B cell (primary cell): ENCODE data around the gene SYMPK. TPM values are rescaled to one million over a fixed set of nuclear protein-coding genes. Genes with fewer than 3 reads are reported as not detected.

Experiments used
- ATAC-seq: fragments of 200-7000 bp; cut with Tn5 transposase; one replicate; pipeline ENCODE4 v1.10.0; 2021; ENCODE audit warnings: low read depth, mild to moderate bottlenecking, moderate number of reproducible peaks, moderate library complexity
- CTCF ChIA-PET: fragments of 350-600 bp; sonication (Branson Sonifier 250); formaldehyde crosslinking; loops from one replicate; lab custom pipeline; 2021; ENCODE audit warnings: antibody characterized with exemption, inconsistent platforms; lab: Charles Lee
- POLR2A ChIA-PET: fragments of 350-600 bp; sonication (Branson Sonifier 250); formaldehyde crosslinking; loops from one replicate; lab custom pipeline; 2021; ENCODE audit warnings: antibody characterized with exemption; lab: Charles Lee
- DNase-seq: peaks from one replicate; pipeline ENCODE4 v3.0.0; 2013
- H2AFZ ChIP-seq: 2 replicates; pipeline ENCODE4 v1.6.1; 2012; ENCODE audit warnings: mild to moderate bottlenecking, low read depth, low read length; ENCODE audit not compliant: insufficient read depth, poor library complexity, severe bottlenecking
- H3K27ac ChIP-seq, 2 donors: 1 replicate in 1 of 2; 2 replicates in 1 of 2; pipeline ENCODE4 v1.5.1; 2012 to 2013; ENCODE audit warnings: low read length in 2 of 2, mild to moderate bottlenecking in 2 of 2, moderate library complexity in 1 of 2
- H3K27me3 ChIP-seq, 4 experiments: fragments of 200-600 bp in 1 of 4; sonication (generic) in 1 of 4; replicated peaks in 1 of 4; 1 replicate in 2 of 4; 2 replicates in 2 of 4; pipeline versions ENCODE4 v1.6.1 to v1.7.0; 2013 to 2016; ENCODE audit warnings: low read length in 3 of 4, mild to moderate bottlenecking in 2 of 4, mixed read lengths in 1 of 4, moderate library complexity in 1 of 4; ENCODE audit not compliant: insufficient read depth in 4 of 4, control insufficient read depth in 3 of 4; ENCODE audit errors: control extremely low read depth in 1 of 4
- H3K36me3 ChIP-seq, 2 experiments: replicated peaks in 1 of 2; 1 replicate in 1 of 2; 2 replicates in 1 of 2; pipeline versions ENCODE4 v1.6.1 to v1.7.1; 2013; ENCODE audit warnings: low read length in 1 of 2; ENCODE audit not compliant: insufficient read depth in 2 of 2, control insufficient read depth in 1 of 2; ENCODE audit errors: control extremely low read depth in 1 of 2, extremely low read depth in 1 of 2
- H3K4me1 ChIP-seq, 2 donors: fragments of 200-600 bp in 1 of 2; sonication (generic) in 1 of 2; 1 replicate in 1 of 2; 2 replicates in 1 of 2; pipeline versions ENCODE4 v1.5.1 to v1.6.1; 2013 to 2017; ENCODE audit warnings: low read length in 2 of 2; ENCODE audit not compliant: control insufficient read depth in 2 of 2, insufficient read depth in 2 of 2
- H3K4me2 ChIP-seq: replicated peaks from 2 replicates; pipeline ENCODE3; 2012; ENCODE audit warnings: mild to moderate bottlenecking, low read depth, low read length; ENCODE audit not compliant: poor library complexity, severe bottlenecking
- H3K4me3 ChIP-seq, 5 experiments: fragments of 200-600 bp in 1 of 5; sonication (generic) in 1 of 5; 1 replicate in 3 of 5; 2 replicates in 2 of 5; pipeline versions ENCODE4 v1.5.1 to v1.7.0; 2011 to 2016; ENCODE audit warnings: low read length in 4 of 5, mild to moderate bottlenecking in 4 of 5, low read depth in 2 of 5, control low read depth in 1 of 5, moderate library complexity in 1 of 5; ENCODE audit not compliant: insufficient read depth in 1 of 5; ENCODE audit errors: control extremely low read depth in 1 of 5, extremely low read depth in 1 of 5
- H3K79me2 ChIP-seq: fragments of 200-600 bp; sonication (generic); one replicate; pipeline ENCODE4 v1.6.0; 2016; ENCODE audit warnings: low read length; ENCODE audit not compliant: control insufficient read depth, insufficient read depth
- H3K9ac ChIP-seq: fragments of 200-600 bp; sonication (generic); 2 replicates; pipeline ENCODE4 v1.6.1; 2017; ENCODE audit warnings: mild to moderate bottlenecking, low read length, moderate library complexity
- H3K9me3 ChIP-seq, 3 donors: one replicate each; pipeline versions ENCODE4 v1.6.1 to v1.7.1; 2013; ENCODE audit warnings: low read length in 2 of 3; ENCODE audit not compliant: control insufficient read depth in 2 of 3, insufficient read depth in 1 of 3; ENCODE audit errors: control extremely low read depth in 1 of 3
- H4K20me1 ChIP-seq: 2 replicates; pipeline ENCODE4 v1.6.0; 2012; ENCODE audit warnings: mild to moderate bottlenecking, low read length; ENCODE audit not compliant: insufficient read depth, control insufficient read depth, poor library complexity, severe bottlenecking
- H3K27ac Mint-ChIP-seq: one replicate; pipeline ENCODE4 v1.8.0; 2021; ENCODE audit warnings: mixed read lengths
- H3K27me3 Mint-ChIP-seq: one replicate; pipeline ENCODE4 v1.8.0; 2021; ENCODE audit warnings: mixed read lengths
- H3K4me1 Mint-ChIP-seq: one replicate; pipeline ENCODE4 v1.8.0; 2021; ENCODE audit warnings: mixed read lengths
- H3K4me3 Mint-ChIP-seq: one replicate; pipeline ENCODE4 v1.8.0; 2021; ENCODE audit warnings: mixed read lengths
- H3K9me3 Mint-ChIP-seq: one replicate; pipeline ENCODE4 v1.8.0; 2022; ENCODE audit warnings: mixed read lengths; ENCODE audit not compliant: insufficient read depth
- CTCF ChIP-seq: fragments of 200-600 bp; IDR thresholded peaks from one replicate; pipeline ENCODE4 v1.8.0; 2022; ENCODE audit warnings: antibody characterized with exemption, mild to moderate bottlenecking
- EZH2 ChIP-seq: IDR thresholded peaks from 2 replicates; pipeline ENCODE4 v1.6.1; 2012; ENCODE audit warnings: borderline replicate concordance, low read depth, mild to moderate bottlenecking, moderate library complexity, low read length; ENCODE audit not compliant: insufficient read depth, poor library complexity, severe bottlenecking
- WGBS: methylation state at CpG from one replicate; pipeline ENCODE4 v1.1.5; 2013; ENCODE audit warnings: missing lambda C conversion rate; ENCODE audit not compliant: insufficient coverage; 5-methylcytosine and 5-hydroxymethylcytosine counted together
- intact Hi-C: fragments of 100-400 bp; cut with micrococcal nuclease; formaldehyde crosslinking; loops from one replicate; pipeline ENCODE4 v1.10.0; 2022
- polyA plus RNA-seq: library from polyadenylated mRNA; depleted of rRNA; stranded (reverse); fragments of >200 nt; gene quantifications from 2 replicates; pipeline ENCODE4 v1.2.3, GENCODE V29; 2012
- total RNA-seq, 2 donors: library from RNA; stranded (reverse); fragments of 120-200 nt in 1 of 2; gene quantifications; 1 replicate in 1 of 2; 2 replicates in 1 of 2; pipeline versions ENCODE4 v1.2.3 to v1.2.4, GENCODE V29; 2013 to 2022

SYMPK gene
- total and polyA plus RNA-seq, 2 donors (not counting 1 experiment from before 2014, with no cell fraction given): 119 to 138 TPM

GRCh38 chr19:45902651-45903625, 40.0 kb upstream of the SYMPK start:
- intact Hi-C loops: loop anchor here (1.0 kb wide), 5 partner anchors 17 to 113 kb away; partner anchors contain the start of genes CCDC61, IRF2BP1 and SYMPK
- DNase-seq (peak; percentile 100), ATAC-seq (peak; percentile 83)
- H3K4me3 ChIP-seq: peak overlapping the region; percentile 68 to 88 (median 74)
- Mint-ChIP-seq H3K27ac (peak overlapping the region; percentile 95), H3K4me1 (peaks cover 32% of the 10 kb centered on the region), H3K27me3 (no peaks in the 10 kb centered on the region), H3K9me3 (no peaks in the 10 kb centered on the region), H3K4me3 (peak overlapping the region; percentile 89)
- peaks cover 20% of the 10 kb centered on the region for H3K79me2 ChIP-seq
- POLR2A ChIA-PET: interaction anchor here (0.6 to 2.9 kb wide), 5 partner anchors 11 to 354 kb away, joined by 3 to 33 read pairs (median 7); partner anchors contain the start of genes FOXA3, IRF2BP1 and SYMPK
- H3K36me3 ChIP-seq: peaks cover 3 to 9% of the 10 kb centered on the region in 2 experiments
- 3% methylated on average over 67 of the region's 73 CpGs for WGBS
- no peaks in the 10 kb centered on the region for H4K20me1 ChIP-seq
- H3K4me2 ChIP-seq: peak overlapping the region; percentile 89
- CTCF ChIA-PET: interaction anchor here (0.8 to 2.7 kb wide), 5 partner anchors 15 to 106 kb away, joined by 3 to 15 read pairs (median 4); partner anchors contain the start of genes CCDC61, FOXA3 and SYMPK
- H3K9ac ChIP-seq: peak overlapping the region; percentile 73
- H3K27ac ChIP-seq: peak overlapping the region; percentile 64 to 70
- TF ChIP-seq EZH2 (no peak), CTCF (no peak)
- H3K9me3 ChIP-seq: no peaks in the 10 kb centered on the region
- H3K27me3 ChIP-seq: no peaks in the 10 kb centered on the region
- H3K4me1 ChIP-seq: peaks cover 16 to 21% of the 10 kb centered on the region in 2 donors
- peak overlapping the region; percentile 82 for H2AFZ ChIP-seq
